ENCODE measurements around the gene PREX1.
A peak's percentile ranks its signal among the peaks of the same experiment; 100 is the strongest.
"Not testable (repeated sequence)": the region's sequence is repeated elsewhere in the genome, so short reads cannot be mapped to it uniquely, and the experiment has no call there.

The PREX1 gene

DNA sequence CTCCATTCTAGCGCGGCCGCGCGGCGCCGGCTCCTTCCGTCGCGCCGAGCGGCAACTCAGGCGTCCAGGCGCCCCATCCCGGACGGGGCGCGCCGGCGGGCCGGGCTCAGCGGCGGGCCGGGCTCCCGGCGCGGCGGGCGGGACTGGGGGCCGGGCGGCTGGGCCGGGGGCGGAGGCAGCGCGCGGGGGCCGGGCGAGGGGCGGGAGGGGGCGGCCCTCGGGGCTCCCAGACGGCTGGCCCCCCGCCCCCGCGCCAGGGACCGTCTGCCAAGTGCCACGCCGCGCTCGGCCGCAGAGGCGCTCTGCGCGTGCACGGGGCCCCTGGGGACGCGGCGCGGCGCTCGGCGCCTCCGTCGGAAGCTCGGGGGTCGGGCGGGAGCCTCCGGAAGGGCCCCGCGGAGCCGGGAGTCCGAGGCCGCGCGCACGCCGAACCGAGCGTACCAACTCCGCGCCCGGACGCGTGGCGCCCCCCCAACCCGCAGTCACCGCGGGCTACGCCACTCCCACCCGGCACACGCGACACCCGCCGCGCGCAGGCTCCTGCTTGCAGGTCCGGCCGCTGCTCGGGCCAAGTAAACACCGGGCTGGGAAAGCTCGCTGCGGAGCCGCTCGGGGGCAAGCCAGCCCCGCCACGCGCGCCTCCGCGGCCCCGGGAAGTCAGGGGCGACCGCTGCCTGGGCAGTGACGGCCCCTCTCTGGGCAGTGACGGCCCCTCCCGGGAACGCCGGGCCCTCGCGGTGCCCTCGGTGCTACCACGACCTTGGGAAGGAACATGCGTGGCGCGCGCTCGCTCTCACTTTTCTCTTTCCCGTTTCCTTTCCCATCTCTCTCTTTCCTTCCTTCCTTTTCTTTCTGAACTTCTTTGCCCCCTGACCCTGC is at the start of gene PREX1:
Gene PREX1 (minus strand): TSS at position 145 of the 879 bp plus-strand sequence. CDS start 139 bp downstream, at position 6.
- Mint-ChIP-seq H3K36me3 (ENCODE audit: low read depth) (peaks cover 5% of the 10 kb centered on the region), H3K27ac (peak within 1 kb of the TSS; percentile 98), H3K9me3 (no peaks in the 10 kb centered on the region), H3K4me1 (peaks cover 61% of the 10 kb centered on the region), H3K27me3 (no peaks in the 10 kb centered on the region), H3K4me3 (peak within 1 kb of the TSS; percentile 94)
- ATAC-seq (peak; percentile 42), DNase-seq (peak; percentile 85)

- Mint-ChIP-seq H3K4me1 (peaks cover 14% of the 10 kb centered on the region), H3K9me3 (no peaks in the 10 kb centered on the region), H3K27me3 (no peaks in the 10 kb centered on the region), H3K27ac (no peak overlapping the region), H3K4me3 (no peak overlapping the region), H3K36me3 (ENCODE audit: low read depth) (peaks cover 3% of the 10 kb centered on the region)
- no peak for ATAC-seq
- no peak for DNase-seq
Measured at GRCh38 chr20:48877304-48877703, 49.5 kb upstream of the PREX1 start.

DNA sequence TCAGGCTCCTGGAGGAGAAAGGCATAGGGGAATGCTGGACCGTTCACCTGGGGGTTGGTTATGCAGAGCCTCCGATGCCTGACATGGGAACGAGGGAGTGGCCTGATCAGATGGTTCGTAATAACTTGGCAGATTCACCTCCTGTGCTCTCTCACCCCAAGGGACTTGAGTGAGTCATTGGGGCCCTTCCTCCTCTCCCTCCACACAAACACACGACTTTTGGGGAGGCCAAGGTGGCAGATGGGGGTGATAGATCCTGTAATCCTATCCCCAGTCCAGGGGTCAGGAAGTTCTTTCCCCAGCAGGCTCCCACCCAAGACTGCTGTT is 48.1 kb upstream of the PREX1 start:
- Mint-ChIP-seq H3K4me3 (no peak overlapping the region), H3K4me1 (peaks cover 17% of the 10 kb centered on the region), H3K9me3 (no peaks in the 10 kb centered on the region), H3K36me3 (ENCODE audit: low read depth) (peaks cover 5% of the 10 kb centered on the region), H3K27me3 (no peaks in the 10 kb centered on the region), H3K27ac (no peak overlapping the region)
- DNase-seq (no peak), ATAC-seq (no peak)

DNA sequence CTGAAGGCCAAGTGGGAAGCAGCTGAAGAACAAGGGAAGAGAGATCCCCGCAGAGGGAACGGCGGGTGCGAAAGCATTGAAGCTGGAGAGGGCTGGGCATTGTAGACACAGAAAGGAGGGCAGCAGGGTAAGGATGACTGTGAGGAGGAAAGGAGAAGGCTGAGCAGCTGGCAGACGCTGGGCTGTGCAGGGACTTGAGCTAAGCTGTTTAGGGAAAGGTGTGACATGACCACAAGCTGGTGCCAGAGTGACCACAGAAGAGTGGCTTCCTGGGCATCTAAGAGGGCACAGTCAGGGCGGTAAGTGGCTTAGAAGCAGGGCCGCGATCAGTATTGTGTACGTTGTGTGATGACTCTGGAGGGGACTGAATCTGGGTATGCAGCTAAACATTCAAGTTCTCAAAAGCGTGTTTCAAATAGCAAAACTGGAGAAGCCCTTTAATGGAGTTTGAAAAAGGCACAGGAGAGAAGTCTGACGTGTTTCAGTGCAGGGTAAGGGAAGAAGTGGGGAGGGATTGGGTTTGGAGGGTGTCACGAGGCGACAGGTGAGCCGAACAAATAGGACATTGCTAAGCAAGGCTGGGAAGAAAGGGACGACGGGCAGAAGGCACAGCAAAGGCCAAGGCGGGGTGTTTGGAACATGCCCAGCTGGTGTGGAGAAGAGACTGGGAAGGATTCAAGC is 47.6 kb upstream of the PREX1 start:
- Mint-ChIP-seq H3K27ac (no peak overlapping the region), H3K27me3 (no peaks in the 10 kb centered on the region), H3K9me3 (no peaks in the 10 kb centered on the region), H3K36me3 (ENCODE audit: low read depth) (peaks cover 5% of the 10 kb centered on the region), H3K4me3 (no peak overlapping the region), H3K4me1 (peaks cover 17% of the 10 kb centered on the region)
- ATAC-seq (no peak), DNase-seq (no peak)

GRCh38 chr20:48869442-48869841 is 41.6 kb upstream of the PREX1 start:
- not testable (repeated sequence) for ATAC-seq; H3K9me3 Mint-ChIP-seq; H3K36me3 Mint-ChIP-seq (ENCODE audit: low read depth); DNase-seq; H3K27me3 Mint-ChIP-seq; H3K4me3 Mint-ChIP-seq; H3K27ac Mint-ChIP-seq
- H3K4me1 Mint-ChIP-seq: peaks cover 13% of the 10 kb centered on the region

DNA sequence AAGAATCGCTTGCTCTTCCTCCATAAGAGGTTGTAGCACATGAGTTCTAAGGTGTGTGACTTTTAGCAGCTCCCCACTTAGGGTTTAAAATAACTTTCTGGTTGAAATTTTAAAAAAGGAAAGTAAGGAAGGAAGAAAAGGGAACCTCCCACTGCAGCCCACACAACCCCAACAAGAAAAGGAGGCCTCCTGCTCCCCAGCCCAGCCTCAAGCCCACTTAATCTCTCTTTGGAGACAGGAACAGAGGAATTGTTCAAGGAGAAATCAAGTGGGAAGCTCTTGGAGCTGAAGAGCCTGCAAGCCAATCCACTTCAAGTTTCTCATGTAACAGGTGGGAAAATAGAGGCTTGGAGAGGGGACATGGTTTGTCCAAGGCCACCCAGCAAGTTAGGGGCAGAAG is 39.1 kb upstream of the PREX1 start:
- H3K9me3 Mint-ChIP-seq: no peaks in the 10 kb centered on the region
- no peak overlapping the region for H3K4me3 Mint-ChIP-seq
- H3K36me3 Mint-ChIP-seq (ENCODE audit: low read depth): no peaks in the 10 kb centered on the region
- no peaks in the 10 kb centered on the region for H3K27me3 Mint-ChIP-seq
- DNase-seq (no peak), ATAC-seq (no peak)
- H3K4me1 Mint-ChIP-seq: peaks cover 7% of the 10 kb centered on the region
- H3K27ac Mint-ChIP-seq: no peak overlapping the region

DNA sequence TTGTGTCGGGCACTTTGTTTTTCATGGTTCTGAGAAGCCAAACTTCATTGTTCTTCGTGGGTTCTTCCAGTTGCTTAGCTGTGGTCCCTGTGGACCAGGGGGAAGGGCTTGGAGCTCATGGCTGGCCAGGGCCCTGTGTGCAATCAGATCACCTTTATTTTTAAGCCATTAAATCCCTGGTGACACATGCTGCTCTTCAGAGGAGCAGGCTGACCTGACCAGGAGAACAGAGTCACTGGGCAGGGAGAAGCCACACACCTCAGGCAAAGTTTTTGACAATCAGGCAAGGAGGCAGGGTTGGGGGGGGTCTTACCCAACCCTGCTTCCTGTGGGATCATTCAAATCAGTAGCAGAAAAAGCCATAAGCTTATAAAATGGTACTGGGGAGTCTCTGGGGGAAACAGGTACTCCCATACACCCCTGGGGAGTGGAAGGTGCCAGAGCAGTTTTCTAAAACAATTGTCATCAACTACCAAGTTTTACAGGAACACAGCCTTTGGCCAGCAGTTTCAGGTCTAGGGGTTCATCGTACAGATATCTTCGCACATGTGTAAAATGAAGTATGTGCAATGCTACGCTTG is 37.0 kb upstream of the PREX1 start:
- Mint-ChIP-seq H3K27me3 (no peaks in the 10 kb centered on the region), H3K36me3 (ENCODE audit: low read depth) (no peaks in the 10 kb centered on the region), H3K27ac (no peak overlapping the region), H3K9me3 (no peaks in the 10 kb centered on the region), H3K4me1 (peaks cover 17% of the 10 kb centered on the region), H3K4me3 (no peak overlapping the region)
- ATAC-seq (no peak), DNase-seq (no peak)

- Mint-ChIP-seq H3K4me3 (no peak overlapping the region), H3K27me3 (no peaks in the 10 kb centered on the region), H3K27ac (no peak overlapping the region), H3K4me1 (peaks cover 17% of the 10 kb centered on the region), H3K36me3 (ENCODE audit: low read depth) (no peaks in the 10 kb centered on the region), H3K9me3 (no peaks in the 10 kb centered on the region)
- ATAC-seq: no peak
- no peak for DNase-seq
Measured at GRCh38 chr20:48864254-48864653, 36.5 kb upstream of the PREX1 start.

GRCh38 chr20:48862279-48862678 is 34.5 kb upstream of the PREX1 start:
- no peaks in the 10 kb centered on the region for H3K27me3 Mint-ChIP-seq
- peaks cover 17% of the 10 kb centered on the region for H3K4me1 Mint-ChIP-seq
- ATAC-seq: no peak
- DNase-seq: no peak
- no peak overlapping the region for H3K27ac Mint-ChIP-seq
- no peak overlapping the region for H3K4me3 Mint-ChIP-seq
- no peaks in the 10 kb centered on the region for H3K9me3 Mint-ChIP-seq
- H3K36me3 Mint-ChIP-seq (ENCODE audit: low read depth): no peaks in the 10 kb centered on the region

DNA sequence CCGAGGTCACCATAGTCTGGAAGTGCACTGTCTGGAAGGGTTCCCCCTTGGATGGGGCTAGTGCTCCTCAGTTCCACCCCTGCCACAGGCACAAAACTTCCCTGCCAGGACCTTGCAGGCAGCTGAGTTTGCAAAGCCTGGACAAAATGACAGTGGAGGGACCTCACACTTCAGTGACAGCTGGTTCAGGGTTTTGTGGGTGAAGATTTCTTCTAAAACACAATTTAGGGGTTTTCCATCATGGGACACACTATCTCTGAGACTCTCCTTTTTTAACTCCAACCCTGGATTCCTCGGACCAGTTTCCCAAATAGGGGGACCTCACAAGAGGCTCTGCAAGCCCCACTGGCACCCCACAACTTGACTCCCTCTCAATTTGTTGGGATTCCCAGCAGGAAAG is 33.6 kb upstream of the PREX1 start:
- no peaks in the 10 kb centered on the region for H3K36me3 Mint-ChIP-seq (ENCODE audit: low read depth)
- ATAC-seq: no peak
- no peaks in the 10 kb centered on the region for H3K27me3 Mint-ChIP-seq
- H3K4me1 Mint-ChIP-seq: peaks cover 14% of the 10 kb centered on the region
- no peak for DNase-seq
- H3K4me3 Mint-ChIP-seq: no peak overlapping the region
- H3K27ac Mint-ChIP-seq: no peak overlapping the region
- no peaks in the 10 kb centered on the region for H3K9me3 Mint-ChIP-seq

DNA sequence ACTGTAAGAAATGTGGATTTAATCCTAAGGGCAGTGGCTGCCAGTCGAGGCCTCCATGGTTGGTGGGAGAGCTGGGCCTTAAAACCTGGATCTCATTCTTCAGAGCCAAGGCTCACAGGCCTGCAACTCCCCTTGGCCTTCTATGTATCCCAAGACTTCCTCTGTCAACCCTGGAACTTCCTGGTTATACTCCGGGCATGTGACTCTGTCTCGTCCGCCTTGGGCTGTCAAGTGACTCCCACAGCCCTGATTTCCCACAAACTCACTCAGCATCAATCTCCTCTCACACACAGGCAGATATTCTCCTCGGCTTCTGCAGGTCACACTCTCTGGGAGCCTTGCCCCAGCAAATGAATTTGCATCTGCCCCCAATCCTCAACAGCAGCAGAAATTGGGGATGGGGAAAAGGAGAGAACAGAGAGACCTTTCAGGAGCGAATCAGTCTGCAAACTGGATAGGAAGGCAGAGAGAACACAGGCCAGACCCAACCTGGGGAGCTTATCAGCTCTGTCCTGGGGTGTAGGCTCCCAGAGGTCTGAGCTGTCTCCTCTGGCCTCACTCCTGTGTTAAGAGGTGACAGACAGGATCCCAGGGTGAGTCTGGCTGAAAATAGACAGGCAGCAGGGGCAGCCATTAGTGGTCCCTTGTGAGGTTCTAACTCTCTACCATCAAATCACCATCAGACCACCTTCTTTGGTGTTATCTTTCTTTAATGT is 30.4 kb upstream of the PREX1 start:
- H3K9me3 Mint-ChIP-seq: no peaks in the 10 kb centered on the region
- ATAC-seq (no peak), DNase-seq (no peak)
- no peaks in the 10 kb centered on the region for H3K36me3 Mint-ChIP-seq (ENCODE audit: low read depth)
- no peak overlapping the region for H3K27ac Mint-ChIP-seq
- H3K27me3 Mint-ChIP-seq: no peaks in the 10 kb centered on the region
- H3K4me3 Mint-ChIP-seq: no peak overlapping the region
- peaks cover 29% of the 10 kb centered on the region for H3K4me1 Mint-ChIP-seq

DNA sequence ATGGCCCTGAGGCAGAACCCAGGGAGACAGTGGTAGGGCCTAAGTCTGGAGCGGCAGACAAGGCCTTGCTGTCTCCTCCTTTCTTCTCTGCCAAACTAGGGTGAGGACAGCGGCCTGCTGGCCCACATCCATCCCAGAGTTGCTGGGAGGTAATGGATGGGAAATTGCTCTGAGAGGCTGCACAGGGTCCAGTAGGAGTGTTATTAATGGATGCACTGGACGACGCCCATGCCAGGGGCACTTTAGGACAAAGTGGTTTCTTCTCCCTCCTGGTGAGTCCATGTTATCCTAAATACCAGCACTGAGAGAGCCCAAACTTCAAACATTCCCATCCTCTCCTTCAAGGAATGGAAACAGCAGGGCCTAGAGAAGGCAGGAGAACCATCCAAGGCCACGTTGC is 28.3 kb upstream of the PREX1 start:
- Mint-ChIP-seq H3K27ac (no peak overlapping the region), H3K27me3 (no peaks in the 10 kb centered on the region), H3K36me3 (ENCODE audit: low read depth) (no peaks in the 10 kb centered on the region), H3K9me3 (peaks cover 4% of the 10 kb centered on the region), H3K4me3 (no peak overlapping the region), H3K4me1 (peaks cover 18% of the 10 kb centered on the region)
- DNase-seq: no peak
- no peak for ATAC-seq

GRCh38 chr20:48855046-48855445 is 27.2 kb upstream of the PREX1 start:
- Mint-ChIP-seq H3K27me3 (no peaks in the 10 kb centered on the region), H3K9me3 (peaks cover 4% of the 10 kb centered on the region), H3K4me1 (peaks cover 17% of the 10 kb centered on the region), H3K4me3 (no peak overlapping the region), H3K36me3 (ENCODE audit: low read depth) (no peaks in the 10 kb centered on the region), H3K27ac (no peak overlapping the region)
- DNase-seq: no peak
- no peak for ATAC-seq

DNA sequence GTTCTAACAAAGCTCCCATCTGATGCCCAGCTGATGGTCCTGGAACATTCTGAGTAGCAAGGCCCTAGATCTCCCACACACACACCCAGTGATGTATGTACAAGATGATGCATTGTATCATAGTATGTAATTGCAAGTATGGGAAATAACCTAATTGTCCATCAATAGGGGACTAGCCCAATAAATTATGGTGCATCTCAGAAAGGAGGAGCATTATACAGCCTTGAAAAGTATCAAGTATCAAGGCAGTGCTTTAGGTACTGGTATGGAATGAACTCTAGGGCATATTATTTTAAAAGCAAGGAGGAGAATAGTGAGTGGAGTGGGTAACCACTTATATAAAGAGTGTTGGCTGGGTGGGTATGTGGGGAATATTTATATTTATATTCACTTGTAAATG is 24.8 kb upstream of the PREX1 start:
- H3K9me3 Mint-ChIP-seq: peaks cover 7% of the 10 kb centered on the region
- H3K4me3 Mint-ChIP-seq: no peak overlapping the region
- ATAC-seq (no peak), DNase-seq (no peak)
- H3K4me1 Mint-ChIP-seq: peaks cover 23% of the 10 kb centered on the region
- H3K27me3 Mint-ChIP-seq: no peaks in the 10 kb centered on the region
- H3K27ac Mint-ChIP-seq: no peak overlapping the region
- no peaks in the 10 kb centered on the region for H3K36me3 Mint-ChIP-seq (ENCODE audit: low read depth)
